Cardiac fibroblast (primary cell): ENCODE data around the gene ZNF410.

Experiments used
- DNase-seq, 2 donors: peaks; one replicate each; pipeline versions ENCODE4 v3.0.0 to v3.0.0-alpha.2; 2010; ENCODE audit warnings: low read depth in 2 of 2
- H3K4me3 ChIP-seq, 2 donors: replicated peaks in 1 of 2; 1 replicate in 1 of 2; 2 replicates in 1 of 2; pipeline ENCODE4 v1.5.1; 2011; ENCODE audit warnings: low read depth in 2 of 2, low read length in 2 of 2, mild to moderate bottlenecking in 2 of 2, moderate library complexity in 1 of 2
- CTCF ChIP-seq: IDR thresholded peaks from one replicate; pipeline ENCODE4 v1.5.1; 2011; ENCODE audit warnings: low read depth, mild to moderate bottlenecking, low read length, inconsistent platforms

Gene ZNF410

GRCh38 chr14:73937012-73937411, 50.4 kb downstream of the ZNF410 start:
- H3K4me3 ChIP-seq = no peak overlapping the region
- DNase-seq = no peak
- no peak for TF ChIP-seq CTCF

GRCh38 chr14:73942180-73942579, 55.5 kb downstream of the ZNF410 start:
- DNase-seq = no peak
- no peak overlapping the region for H3K4me3 ChIP-seq
- TF ChIP-seq CTCF = no peak

- no peak overlapping the region for H3K4me3 ChIP-seq
- TF ChIP-seq CTCF = no peak
- peak; percentile 80 to 84 for DNase-seq
Observed at GRCh38 chr14:73943083-73943482, 56.4 kb downstream of the ZNF410 start.

GRCh38 chr14:73944432-73945158, 57.9 kb downstream of the ZNF410 start:
- DNase-seq = no peak
- no peak overlapping the region for H3K4me3 ChIP-seq
- TF ChIP-seq CTCF = no peak

GRCh38 chr14:73945159-73945670, 58.6 kb downstream of the ZNF410 start:
- H3K4me3 ChIP-seq = no peak overlapping the region
- no peak for DNase-seq
- no peak for TF ChIP-seq CTCF

- H3K4me3 ChIP-seq = peak within 1 kb of the TSS; percentile 93 to 95
- peak; percentile 97 for DNase-seq
- TF ChIP-seq CTCF = no peak
Observed at GRCh38 chr14:73949752-73950734, 63.4 kb downstream of the ZNF410 start, which contains the start of the genes COQ6 and FAM161B. Gene COQ6 (plus strand): TSS chr14:73950302. CDS start chr14:73950333, 31 bp downstream. Gene FAM161B (minus strand): TSS chr14:73950094. CDS start chr14:73950026, 68 bp downstream.
